ENCODE data around the gene LAMTOR2. TPM values are rescaled to one million over a fixed set of nuclear protein-coding genes. Genes with fewer than 3 reads are reported as not detected.

Gene LAMTOR2
- total and polyA plus RNA-seq, 9 donors: 20.1 to 66.1 (median 24.9) TPM

Other genes with a start within 250 kb of the LAMTOR2 start
- 10 to 100 TPM; 20.6 to 57.5 (median 42.5) TPM for gene GON4L, start 197.6 kb upstream of the LAMTOR2 start, total RNA-seq
- 10 to 100 TPM; 16.0 to 29.4 TPM for gene GON4L, start 197.6 kb upstream of the LAMTOR2 start, polyA plus RNA-seq
- 10 to 100 TPM; 10.1 to 27.9 (median 19.7) TPM for gene SYT11, start 195.2 kb upstream of the LAMTOR2 start, total RNA-seq
- gene SYT11, start 195.2 kb upstream of the LAMTOR2 start, polyA plus RNA-seq: 10 to 100 TPM; 12.5 to 48.9 TPM
- gene RIT1, start 143.4 kb upstream of the LAMTOR2 start, total RNA-seq: 10 to 100 TPM; 10.9 to 26.9 (median 23.0) TPM
- gene RIT1, start 143.4 kb upstream of the LAMTOR2 start, polyA plus RNA-seq: 10 to 100 TPM in 1 of 2 donors, 1 to 10 TPM in 1; 8.6 to 20.2 TPM
- gene KHDC4, start 120.4 kb upstream of the LAMTOR2 start, total RNA-seq: 10 to 100 TPM; 38.1 to 61.1 (median 46.4) TPM
- 10 to 100 TPM; 35.4 to 47.1 TPM for gene KHDC4, start 120.4 kb upstream of the LAMTOR2 start, polyA plus RNA-seq
- not detected for gene RXFP4, start 113.1 kb upstream of the LAMTOR2 start, total RNA-seq
- gene RXFP4, start 113.1 kb upstream of the LAMTOR2 start, polyA plus RNA-seq: not detected
- gene ARHGEF2, start 76.2 kb upstream of the LAMTOR2 start, total RNA-seq: 100 to 1,000 TPM in 1 of 7 donors, 10 to 100 TPM in 6; 41.0 to 221 (median 63.3) TPM
- gene ARHGEF2, start 76.2 kb upstream of the LAMTOR2 start, polyA plus RNA-seq: 100 to 1,000 TPM in 1 of 2 donors, 10 to 100 TPM in 1; 36.3 to 108 TPM
- gene SSR2, start 33.8 kb upstream of the LAMTOR2 start, total RNA-seq: 100 to 1,000 TPM; 261 to 496 (median 272) TPM
- gene SSR2, start 33.8 kb upstream of the LAMTOR2 start, polyA plus RNA-seq: 100 to 1,000 TPM; 465 to 601 TPM
- gene UBQLN4, start 984 bp upstream of the LAMTOR2 start, total RNA-seq: 10 to 100 TPM; 14.2 to 38.0 (median 26.6) TPM
- gene UBQLN4, start 984 bp upstream of the LAMTOR2 start, polyA plus RNA-seq: 10 to 100 TPM; 16.3 to 33.9 TPM
- 10 to 100 TPM in 1 of 7 donors, 1 to 10 TPM in 4, under 1 TPM in 2; 0.45 to 38.6 (median 3.5) TPM for gene RAB25, start 6.4 kb downstream of the LAMTOR2 start, total RNA-seq
- gene RAB25, start 6.4 kb downstream of the LAMTOR2 start, polyA plus RNA-seq: under 1 TPM in 1 of 2 donors, not detected in 1; 0.28 TPM
- gene MEX3A, start 27.7 kb downstream of the LAMTOR2 start, total RNA-seq: 10 to 100 TPM in 4 of 7 donors, 1 to 10 TPM in 3; 3.5 to 12.4 (median 10.2) TPM
- 1 to 10 TPM; 5.6 to 6.6 TPM for gene MEX3A, start 27.7 kb downstream of the LAMTOR2 start, polyA plus RNA-seq
- gene LMNA, start 59.9 kb downstream of the LAMTOR2 start, total RNA-seq: 100 to 1,000 TPM; 197 to 609 (median 377) TPM
- 100 to 1,000 TPM in 1 of 2 donors, 10 to 100 TPM in 1; 50.1 to 157 TPM for gene LMNA, start 59.9 kb downstream of the LAMTOR2 start, polyA plus RNA-seq
- gene SEMA4A, start 98.8 kb downstream of the LAMTOR2 start, total RNA-seq: 1 to 10 TPM; 2.7 to 9.0 (median 5.5) TPM
- 1 to 10 TPM; 2.1 to 2.8 TPM for gene SEMA4A, start 98.8 kb downstream of the LAMTOR2 start, polyA plus RNA-seq
- 10 to 100 TPM in 6 of 7 donors, 1 to 10 TPM in 1; 6.8 to 20.9 (median 16.8) TPM for gene SLC25A44, start 139.3 kb downstream of the LAMTOR2 start, total RNA-seq
- gene SLC25A44, start 139.3 kb downstream of the LAMTOR2 start, polyA plus RNA-seq: 10 to 100 TPM in 1 of 2 donors, 1 to 10 TPM in 1; 7.3 to 21.0 TPM
- gene PMF1, start 158.2 kb downstream of the LAMTOR2 start, total RNA-seq: 10 to 100 TPM; 36.6 to 84.2 (median 53.0) TPM
- gene PMF1, start 158.2 kb downstream of the LAMTOR2 start, polyA plus RNA-seq: 10 to 100 TPM; 35.0 to 70.6 TPM
- gene BGLAP, start 187.4 kb downstream of the LAMTOR2 start, total RNA-seq: 1 to 10 TPM; 1.4 to 4.6 (median 2.0) TPM
- 1 to 10 TPM in 1 of 2 donors, not detected in 1; 1.4 TPM for gene BGLAP, start 187.4 kb downstream of the LAMTOR2 start, polyA plus RNA-seq
- gene PAQR6, start 193.3 kb downstream of the LAMTOR2 start, total RNA-seq: 1 to 10 TPM in 4 of 7 donors, under 1 TPM in 3; 0.25 to 1.8 (median 1.3) TPM
- gene PAQR6, start 193.3 kb downstream of the LAMTOR2 start, polyA plus RNA-seq: under 1 TPM; 0.67 to 0.72 TPM
- gene SMG5, start 228.0 kb downstream of the LAMTOR2 start, total RNA-seq: 10 to 100 TPM; 31.5 to 54.6 (median 44.6) TPM
- 10 to 100 TPM; 30.1 to 31.1 TPM for gene SMG5, start 228.0 kb downstream of the LAMTOR2 start, polyA plus RNA-seq
- 1 to 10 TPM in 6 of 7 donors, under 1 TPM in 1; 0.80 to 3.3 (median 2.2) TPM for gene TMEM79, start 229.5 kb downstream of the LAMTOR2 start, total RNA-seq
- gene TMEM79, start 229.5 kb downstream of the LAMTOR2 start, polyA plus RNA-seq: 1 to 10 TPM; 1.2 to 2.1 TPM
- gene GLMP, start 240.9 kb downstream of the LAMTOR2 start, total RNA-seq: 10 to 100 TPM; 20.2 to 47.9 (median 32.3) TPM
- 10 to 100 TPM; 33.0 to 42.0 TPM for gene GLMP, start 240.9 kb downstream of the LAMTOR2 start, polyA plus RNA-seq
- under 1 TPM in 4 of 7 donors, not detected in 3; 0.33 to 0.56 (median 0.40) TPM for gene VHLL, start 244.5 kb downstream of the LAMTOR2 start, total RNA-seq
- gene VHLL, start 244.5 kb downstream of the LAMTOR2 start, polyA plus RNA-seq: not detected